Measurements from ENCODE around the gene DUSP23. TPM values are rescaled to one million over a fixed set of nuclear protein-coding genes. Genes with fewer than 3 reads are reported as not detected.

DUSP23 gene
- total and polyA plus RNA-seq, 2 donors (not counting 3 experiments of a cell fraction or from before 2014, with no cell fraction given), result 82.5 to 197 TPM

- no peak overlapping the region for H3K4me3 ChIP-seq (replicated peaks in 1 of 3; ENCODE audit: insufficient read depth in 1 of 3, low read depth in 1 of 3, low read length in 3 of 3)
- H3K9ac ChIP-seq (replicated peaks; ENCODE audit: extremely low read depth, insufficient read depth, low read length), result no peak overlapping the region
- H3K4me2 ChIP-seq (ENCODE audit: insufficient read depth, low read length), result no peak overlapping the region
- DNase-seq (ENCODE audit: low read depth, low spot score) (no peak), FAIRE-seq (no peak)
- H3K9me1 ChIP-seq (replicated peaks; ENCODE audit: control insufficient read depth, extremely low read depth, insufficient read depth, low read length), result no peaks in the 10 kb centered on the region
- H3K4me1 ChIP-seq (ENCODE audit: control insufficient read depth, extremely low read depth, insufficient read depth, low read length), result peaks cover 13% of the 10 kb centered on the region
- H2AFZ ChIP-seq (ENCODE audit: low read depth, low read length), result no peak overlapping the region
- no peaks in the 10 kb centered on the region for H3K9me3 ChIP-seq (replicated peaks; ENCODE audit: control insufficient read depth, insufficient read depth, low read length)
- no peaks in the 10 kb centered on the region for H3K27me3 ChIP-seq (ENCODE audit: control insufficient read depth in 2 of 2, insufficient read depth in 2 of 2, low read length in 2 of 2)
- no peak for TF ChIP-seq POLR2A (IDR thresholded peaks at IDR 0.05; ENCODE audit: low read depth, low read length)
- TF ChIP-seq EZH2 (IDR thresholded peaks at IDR 0.05; ENCODE audit: borderline replicate concordance, low read depth, low read length, severe bottlenecking), result no peak
- no peak for TF ChIP-seq JUN (IDR thresholded peaks at IDR 0.05; ENCODE audit: borderline replicate concordance, insufficient read depth, insufficient read length, low read depth)
- H4K20me1 ChIP-seq (replicated peaks; ENCODE audit: control insufficient read depth, extremely low read depth, insufficient read depth, low read length), result no peaks in the 10 kb centered on the region
- CTCF ChIA-PET, result interaction anchor here (2.3 kb wide), 1 partner anchor 24 kb away, joined by 6 read pairs; no protein-coding TSS in a partner anchor
- no TSS peak for BruUV-seq (replicated peaks)
- dilution Hi-C loops (cut with MboI; ENCODE audit: extremely low pct_ligation_motif_present, low sequenced_read_pairs) (no loop called here), intact Hi-C loops (cut with micrococcal nuclease) (no loop called here)
- no peaks in the 10 kb centered on the region for H3K36me3 ChIP-seq (ENCODE audit: control insufficient read depth in 2 of 2, extremely low read depth in 1 of 2, insufficient read depth in 2 of 2, low read length in 2 of 2)
- POLR2A ChIA-PET, result no interaction called here
- H3K79me2 ChIP-seq (ENCODE audit: control insufficient read depth, insufficient read depth, low read length), result no peaks in the 10 kb centered on the region
- H3K27ac ChIP-seq (ENCODE audit: insufficient read depth, low read depth, low read length), result no peak overlapping the region
These were observed 31.1 kb upstream of the DUSP23 start for GRCh38 chr1:159749630-159750029.

- no peak for DNase-seq (ENCODE audit: low read depth, low spot score)
- H3K27me3 ChIP-seq (ENCODE audit: control insufficient read depth in 2 of 2, insufficient read depth in 2 of 2, low read length in 2 of 2), result no peaks in the 10 kb centered on the region
- no peak for FAIRE-seq
- H2AFZ ChIP-seq (ENCODE audit: low read depth, low read length), result no peak overlapping the region
- H3K4me3 ChIP-seq (replicated peaks in 1 of 3; ENCODE audit: insufficient read depth in 1 of 3, low read depth in 1 of 3, low read length in 3 of 3), result no peak overlapping the region
- no peaks in the 10 kb centered on the region for H3K36me3 ChIP-seq (ENCODE audit: control insufficient read depth in 2 of 2, extremely low read depth in 1 of 2, insufficient read depth in 2 of 2, low read length in 2 of 2)
- no peaks in the 10 kb centered on the region for H3K9me3 ChIP-seq (replicated peaks; ENCODE audit: control insufficient read depth, insufficient read depth, low read length)
- BruUV-seq (replicated peaks), result no TSS peak
- no peaks in the 10 kb centered on the region for H4K20me1 ChIP-seq (replicated peaks; ENCODE audit: control insufficient read depth, extremely low read depth, insufficient read depth, low read length)
- no peaks in the 10 kb centered on the region for H3K79me2 ChIP-seq (ENCODE audit: control insufficient read depth, insufficient read depth, low read length)
- no peak for TF ChIP-seq FOS (IDR thresholded peaks at IDR 0.05; ENCODE audit: borderline replicate concordance, insufficient read depth, low read length)
- no peak for TF ChIP-seq POLR2A (IDR thresholded peaks at IDR 0.05; ENCODE audit: low read depth, low read length)
- TF ChIP-seq MAX (IDR thresholded peaks at IDR 0.05; ENCODE audit: insufficient read depth, insufficient read length), result no peak
- TF ChIP-seq JUN (IDR thresholded peaks at IDR 0.05; ENCODE audit: borderline replicate concordance, insufficient read depth, insufficient read length, low read depth), result no peak
- H3K4me1 ChIP-seq (ENCODE audit: control insufficient read depth, extremely low read depth, insufficient read depth, low read length), result peaks cover 13% of the 10 kb centered on the region
- ChIA-PET CTCF (interaction anchor here (1.0 kb wide), 1 partner anchor 11 kb away, joined by 3 read pairs; no protein-coding TSS in a partner anchor), POLR2A (no interaction called here)
- no peak overlapping the region for H3K9ac ChIP-seq (replicated peaks; ENCODE audit: extremely low read depth, insufficient read depth, low read length)
- H3K9me1 ChIP-seq (replicated peaks; ENCODE audit: control insufficient read depth, extremely low read depth, insufficient read depth, low read length), result no peaks in the 10 kb centered on the region
- no peak overlapping the region for H3K4me2 ChIP-seq (ENCODE audit: insufficient read depth, low read length)
- intact Hi-C loops (cut with micrococcal nuclease) (no loop called here), dilution Hi-C loops (cut with MboI; ENCODE audit: extremely low pct_ligation_motif_present, low sequenced_read_pairs) (no loop called here)
- H3K27ac ChIP-seq (ENCODE audit: insufficient read depth, low read depth, low read length), result no peak overlapping the region
These were observed 30.1 kb upstream of the DUSP23 start for GRCh38 chr1:159750621-159751020.
